Inferior parietal cortex (tissue), 1 donor: Measurements from ENCODE around the gene ZNF318.
A peak's percentile ranks its signal among the peaks of the same experiment; 100 is the strongest.
"Not testable (repeated sequence)": the region's sequence is repeated elsewhere in the genome, so short reads cannot be mapped to it uniquely, and the experiment has no call there.

Experiments used
- DNase-seq: peaks from one replicate; pipeline ENCODE4 v3.0.0-alpha.2; 2016; ENCODE audit errors: extremely low spot score

ZNF318 gene

GRCh38 chr6:43335469-43335868 is 34.0 kb downstream of the ZNF318 start:
- no peak for DNase-seq

- DNase-seq, result peak; percentile 50
Measured at GRCh38 chr6:43334466-43335095, 34.9 kb downstream of the ZNF318 start.

GRCh38 chr6:43331891-43332290 is 37.6 kb downstream of the ZNF318 start:
- DNase-seq, result no peak

GRCh38 chr6:43331470-43331869 is 38.0 kb downstream of the ZNF318 start:
- DNase-seq, result no peak

- DNase-seq, result no peak
Measured at GRCh38 chr6:43328528-43328927, 40.9 kb downstream of the ZNF318 start.

GRCh38 chr6:43325876-43326275 is 43.6 kb downstream of the ZNF318 start:
- DNase-seq, result no peak

- no peak for DNase-seq
Measured at GRCh38 chr6:43318011-43318410, 51.4 kb downstream of the ZNF318 start.

- DNase-seq, result no peak
Measured at GRCh38 chr6:43313813-43314212, 55.6 kb downstream of the ZNF318 start.

- no peak for DNase-seq
Measured at GRCh38 chr6:43311666-43312065, 57.8 kb downstream of the ZNF318 start.

- DNase-seq, result no peak
Measured at GRCh38 chr6:43310624-43311023, 58.8 kb downstream of the ZNF318 start.

- DNase-seq, result no peak
Measured at GRCh38 chr6:43310134-43310533, 59.3 kb downstream of the ZNF318 start.

GRCh38 chr6:43308990-43309477 is 60.4 kb downstream of the ZNF318 start:
- no peak for DNase-seq

- DNase-seq, result peak; percentile 38
Measured at GRCh38 chr6:43308101-43308989, 61.1 kb downstream of the ZNF318 start, which contains the start of gene CRIP3. CRIP3 (minus strand) TSS chr6:43308826; CDS start chr6:43308792, 34 bp downstream.

GRCh38 chr6:43307451-43308100 is 61.9 kb downstream of the ZNF318 start:
- no peak for DNase-seq

GRCh38 chr6:43306086-43306485 is 63.4 kb downstream of the ZNF318 start:
- DNase-seq, result no peak

- no peak for DNase-seq
Measured at GRCh38 chr6:43304882-43305281, 64.6 kb downstream of the ZNF318 start.

- DNase-seq, result no peak
Measured at GRCh38 chr6:43304361-43304760, 65.1 kb downstream of the ZNF318 start.

GRCh38 chr6:43303751-43304331 is 65.6 kb downstream of the ZNF318 start:
- DNase-seq, result no peak

GRCh38 chr6:43303006-43303405 is 66.4 kb downstream of the ZNF318 start:
- not testable (repeated sequence) for DNase-seq

GRCh38 chr6:43302126-43302525 is 67.3 kb downstream of the ZNF318 start:
- no peak for DNase-seq

GRCh38 chr6:43301081-43301870 is 68.2 kb downstream of the ZNF318 start:
- DNase-seq, result no peak
